GM12878 (cell line): ENCODE data around the gene RBMS3. TPM values are rescaled to one million over a fixed set of nuclear protein-coding genes. Genes with fewer than 3 reads are reported as not detected.

Source experiments
- ATAC-seq: fragments of 200-7000 bp; cut with Tn5 transposase; 3 replicates; pipeline ENCODE4 v1.9.1; 2020; ENCODE audit warnings: mild to moderate bottlenecking, moderate library complexity
- BruUV-seq: library from RNA; stranded (reverse); fragments of 400-500 nt; replicated peaks from 2 replicates; lab custom pipeline; 2021; lab: Mats Ljungman, UMichigan
- CTCF ChIA-PET: fragments of 300-600 bp; sonication (Branson Sonifier 250); formaldehyde crosslinking; extraction: SDS; loops from one replicate; lab custom pipeline; 2021; ENCODE audit warnings: inconsistent platforms; lab: Yijun Ruan, JAX
- POLR2A ChIA-PET: fragments of 350-600 bp; formaldehyde crosslinking; extraction: SDS; loops from one replicate; lab custom pipeline; 2021; ENCODE audit warnings: inconsistent platforms; lab: Charles Lee
- RAD21 ChIA-PET: fragments of 300-600 bp; sonication (Branson Sonifier 250); formaldehyde crosslinking; loops from one replicate; lab custom pipeline; 2023; ENCODE audit warnings: antibody characterized with exemption; ENCODE audit not compliant: unreplicated experiment; lab: Charles Lee
- SMC1A ChIA-PET: fragments of 300-600 bp; sonication (Branson Sonifier 250); formaldehyde crosslinking; loops from one replicate; lab custom pipeline; 2023; ENCODE audit not compliant: unreplicated experiment, uncharacterized antibody; lab: Charles Lee
- DNase-seq: peaks from one replicate; pipeline ENCODE4 v3.0.0-alpha.2; 2011; ENCODE audit warnings: low read depth, low spot score
- FAIRE-seq: peaks from 3 replicates; lab custom pipeline; 2011; peaks lifted over from hg19 to GRCh38; lab: Jason Lieb, UNC
- H2AFZ ChIP-seq: 2 replicates; pipeline ENCODE4 v1.6.0; 2011; ENCODE audit warnings: low read depth, low read length, control low read depth; ENCODE audit not compliant: control insufficient read depth
- H3K27ac ChIP-seq: 2 replicates; pipeline ENCODE4 v1.5.1; 2011; ENCODE audit warnings: control low read depth; ENCODE audit not compliant: control insufficient read depth, insufficient read depth
- H3K27me3 ChIP-seq, 2 experiments: replicated peaks in 1 of 2; 2 replicates each; pipeline versions ENCODE4 v1.6.0 to v1.6.1; 2011; ENCODE audit warnings: low read length in 1 of 2; ENCODE audit not compliant: control insufficient read depth in 2 of 2, insufficient read depth in 2 of 2
- H3K36me3 ChIP-seq, 2 experiments: 2 replicates each; pipeline ENCODE4 v1.5.1; 2011; ENCODE audit warnings: low read length in 1 of 2; ENCODE audit not compliant: control insufficient read depth in 2 of 2, insufficient read depth in 2 of 2
- H3K4me1 ChIP-seq: 2 replicates; pipeline ENCODE4 v1.6.1; 2011; ENCODE audit warnings: mild to moderate bottlenecking, low read length, moderate library complexity, mixed read lengths; ENCODE audit not compliant: control insufficient read depth, insufficient read depth
- H3K4me2 ChIP-seq: 2 replicates; pipeline ENCODE4 v1.6.0; 2011; ENCODE audit warnings: control low read depth; ENCODE audit not compliant: control insufficient read depth, insufficient read depth
- H3K4me3 ChIP-seq: fragments of 200-600 bp; sonication (generic); 2 replicates; pipeline ENCODE4 v1.5.1; 2016
- H3K79me2 ChIP-seq: 2 replicates; pipeline ENCODE4 v1.6.0; 2011; ENCODE audit warnings: low read length; ENCODE audit not compliant: control insufficient read depth, insufficient read depth
- H3K9ac ChIP-seq: 2 replicates; pipeline ENCODE4 v1.8.0; 2011; ENCODE audit warnings: low read length, control low read depth, mixed read lengths; ENCODE audit not compliant: control insufficient read depth, insufficient read depth
- H3K9me3 ChIP-seq: replicated peaks from 3 replicates; pipeline ENCODE4 v1.5.1; 2011; ENCODE audit warnings: mild to moderate bottlenecking, low read length; ENCODE audit not compliant: control insufficient read depth, insufficient read depth
- H4K20me1 ChIP-seq: 2 replicates; pipeline ENCODE4 v1.6.0; 2011; ENCODE audit not compliant: control insufficient read depth, insufficient read depth
- CHD2 ChIP-seq: IDR thresholded peaks from 2 replicates; pipeline ENCODE4 v1.6.1; 2011; ENCODE audit warnings: low read depth, low read length, improper control_type of control experiment, borderline replicate concordance
- EED ChIP-seq: sonication (generic); IDR thresholded peaks from 2 replicates; pipeline ENCODE4 v1.6.1; 2016; ENCODE audit warnings: antibody characterized with exemption, low read depth
- FOS ChIP-seq: IDR thresholded peaks from 3 replicates; pipeline ENCODE4 v1.6.1; 2011; ENCODE audit warnings: borderline replicate concordance; ENCODE audit not compliant: insufficient read length; ENCODE audit errors: extremely low read depth
- HDAC6 ChIP-seq: fragments of 200-600 bp; sonication (generic); IDR thresholded peaks from one replicate; pipeline ENCODE4 v1.8.0; 2017; ENCODE audit warnings: antibody characterized with exemption; ENCODE audit not compliant: unreplicated experiment
- MEF2B ChIP-seq: fragments of 450-650 bp; IDR thresholded peaks from 2 replicates; pipeline ENCODE4 v1.6.1; 2018; ENCODE audit warnings: mild to moderate bottlenecking, moderate library complexity; ENCODE audit not compliant: partially characterized antibody, poor library complexity, severe bottlenecking
- RUNX3 ChIP-seq: IDR thresholded peaks from 2 replicates; pipeline ENCODE4 v1.6.1; 2012; ENCODE audit warnings: low read length, inconsistent platforms
- SREBF2 ChIP-seq: IDR thresholded peaks from 2 replicates; pipeline ENCODE4 v1.6.1; 2012; ENCODE audit warnings: mild to moderate bottlenecking, low read length
- SUPT20H ChIP-seq: IDR thresholded peaks from 2 replicates; pipeline ENCODE4 v1.6.1; 2011; ENCODE audit warnings: low read depth, mild to moderate bottlenecking, low read length, moderate library complexity, borderline replicate concordance; ENCODE audit not compliant: control insufficient read depth
- ZBTB33 ChIP-seq: fragments of 450-650 bp; IDR thresholded peaks from 2 replicates; pipeline ENCODE4 v1.6.1; 2017; ENCODE audit warnings: mild to moderate bottlenecking
- ZBTB40 ChIP-seq: fragments of 450-650 bp; IDR thresholded peaks from 2 replicates; pipeline ENCODE4 v1.6.1; 2016; ENCODE audit warnings: mild to moderate bottlenecking, moderate library complexity, borderline replicate concordance
- WGBS: methylation state at CpG from one replicate; pipeline ENCODE4 v1.1.6; 2016; ENCODE audit warnings: low lambda C conversion rate; ENCODE audit not compliant: insufficient replicate concordance, insufficient coverage; ENCODE audit errors: missing lambda C conversion rate; 5-methylcytosine and 5-hydroxymethylcytosine counted together
- in situ Hi-C: fragments of 300-500 bp; cut with MboI; formaldehyde crosslinking; loops from 9 replicates; pipeline ENCODE4 v1.14.3; 2018; ENCODE audit warnings: mixed read lengths
- intact Hi-C: fragments of 100-400 bp; cut with micrococcal nuclease; formaldehyde crosslinking; loops from one replicate; pipeline ENCODE4 v1.14.2; 2022; ENCODE audit not compliant: unreplicated experiment
- polyA plus RNA-seq, 11 experiments: library from polyadenylated mRNA; depleted of rRNA in 4 of 11; unstranded in 6 of 11; stranded (reverse) in 5 of 11; fragments of >200 nt; fragmentation: Nextera tagmentation in 4 of 11; fragmentation: Illumina TruSeq in 1 of 11; extraction: Ambion mirVana in 4 of 11; extraction: Trizol in 1 of 11; gene quantifications; 1 replicate in 1 of 11; 2 replicates in 10 of 11; pipeline versions ENCODE4 v1.2.1 to v1.2.3, GENCODE V29; 2011 to 2016; ENCODE audit warnings: inconsistent platforms in 2 of 11, missing spikeins in 2 of 11, low read depth in 1 of 11
- total RNA-seq, 4 experiments: library from RNA; depleted of rRNA in 3 of 4; stranded (reverse); fragments of >200 nt in 3 of 4; fragmentation: Illumina TruSeq in 1 of 4; extraction: Trizol in 1 of 4; gene quantifications; 2 replicates each; pipeline versions ENCODE4 v1.2.1 to v1.2.3, GENCODE V29; 2013 to 2021

The RBMS3 gene
- total and polyA plus RNA-seq, 10 of the 15 experiments (the other 5 are each of a cell fraction or from before 2014, with no cell fraction given), result 0.79 to 4.7 (median 3.1) TPM

- H3K27me3 ChIP-seq, result no peaks in the 10 kb centered on the region
- RAD21 ChIA-PET, result no interaction called here
- in situ Hi-C loops, result no loop called here
- WGBS, result 27% methylated on average over 2 of the region's 2 CpGs
- no peak overlapping the region for H3K9ac ChIP-seq
- POLR2A ChIA-PET, result interaction anchor here (0.6 kb wide), 1 partner anchor 492 kb away, joined by 3 read pairs; no protein-coding TSS in a partner anchor
- no peak for ATAC-seq
- FAIRE-seq, result no peak
- CTCF ChIA-PET, result interaction anchor here (1.2 kb wide), 1 partner anchor 21 kb away, joined by 3 read pairs; no protein-coding TSS in a partner anchor
- intact Hi-C loops, result no loop called here
- H3K27ac ChIP-seq, result no peak overlapping the region
- no TSS peak for BruUV-seq
- H2AFZ ChIP-seq, result no peak overlapping the region
- SMC1A ChIA-PET, result interaction anchor here (0.9 to 1.0 kb wide), 2 partner anchors 45 to 149 kb away, joined by 3 read pairs; no protein-coding TSS in a partner anchor
- no peak overlapping the region for H3K4me2 ChIP-seq
- DNase-seq, result no peak
- no peaks in the 10 kb centered on the region for H3K4me1 ChIP-seq
- no peak overlapping the region for H3K4me3 ChIP-seq
- H3K79me2 ChIP-seq, result no peaks in the 10 kb centered on the region
- H3K9me3 ChIP-seq, result no peaks in the 10 kb centered on the region; the same call in 2 of the 3 replicates
- no peaks in the 10 kb centered on the region for H4K20me1 ChIP-seq
- H3K36me3 ChIP-seq, result no peaks in the 10 kb centered on the region
- TF ChIP-seq ZBTB33 (no peak), CHD2 (no peak), EED (no peak), MEF2B (no peak)
Measured at GRCh38 chr3:29502771-29503170, 221.9 kb downstream of the RBMS3 start.

GRCh38 chr3:29503314-29503713 lies 222.4 kb downstream of the RBMS3 start:
- in situ Hi-C loops (no loop called here), intact Hi-C loops (no loop called here)
- Histone ChIP-seq H3K27ac (no peak overlapping the region), H2AFZ (no peak overlapping the region), H4K20me1 (no peaks in the 10 kb centered on the region), H3K4me1 (no peaks in the 10 kb centered on the region), H3K36me3 (no peaks in the 10 kb centered on the region), H3K4me3 (no peak overlapping the region), H3K4me2 (no peak overlapping the region), H3K79me2 (no peaks in the 10 kb centered on the region), H3K9me3 (no peaks in the 10 kb centered on the region; the same call in 2 of the 3 replicates), H3K27me3 (no peaks in the 10 kb centered on the region), H3K9ac (no peak overlapping the region)
- WGBS, result 0% methylated on average over 3 of the region's 3 CpGs
- ChIA-PET SMC1A (interaction anchor here (0.9 to 1.4 kb wide), 4 partner anchors 9 to 148 kb away, joined by 3 to 5 read pairs (median 3); no protein-coding TSS in a partner anchor), POLR2A (no interaction called here), CTCF (interaction anchor here (1.2 kb wide), 1 partner anchor 20 kb away, joined by 3 read pairs; no protein-coding TSS in a partner anchor), RAD21 (no interaction called here)
- DNase-seq, result no peak
- no TSS peak for BruUV-seq
- ATAC-seq, result no peak
- no peak for FAIRE-seq
- TF ChIP-seq SREBF2 (no peak), SUPT20H (no peak), HDAC6 (no peak), FOS (no peak), ZBTB40 (no peak), RUNX3 (no peak)
